Endothelial cell of umbilical vein (primary cell): ENCODE results near the gene CRYGN.

ENCODE experiments used
- CTCF ChIP-seq, 2 donors: IDR thresholded peaks; 1 replicate in 1 of 2; 2 replicates in 1 of 2; pipeline ENCODE4 v1.5.1; 2011; ENCODE audit warnings: low read length in 2 of 2, mild to moderate bottlenecking in 2 of 2, moderate library complexity in 2 of 2, control low read depth in 1 of 2, inconsistent platforms in 1 of 2, low read depth in 1 of 2; ENCODE audit not compliant: insufficient read depth in 1 of 2; ENCODE audit errors: extremely low read depth in 1 of 2
- MAX ChIP-seq: IDR thresholded peaks from 2 replicates; pipeline ENCODE4 v1.6.1; 2011; ENCODE audit not compliant: insufficient read depth, insufficient read length

- TF ChIP-seq MAX (no peak), CTCF (IDR thresholded peaks at IDR 0.05; ENCODE audit: extremely low read depth in 1 of 2, insufficient read depth in 1 of 2, low read depth in 1 of 2, low read length in 2 of 2) (no peak)
These were observed 49.2 kb downstream of the CRYGN start for GRCh38 chr7:151390598-151391357.
